ENCODE results near the gene RYR2. TPM values are rescaled to one million over a fixed set of nuclear protein-coding genes. Genes with fewer than 3 reads are reported as not detected.

The RYR2 gene
- total and polyA plus RNA-seq, 2 of the 8 experiments (the other 6 are each of a cell fraction or from before 2014, with no cell fraction given), result 1.3 to 4.4 TPM

- TF ChIP-seq CHD7 (IDR thresholded peaks at IDR 0.05; ENCODE audit: insufficient replicate concordance, low read length) (no peak), MAX (IDR thresholded peaks at IDR 0.05) (no peak), SUZ12 (IDR thresholded peaks at IDR 0.05; ENCODE audit: low read length) (no peak)
Observed at GRCh38 chr1:237237721-237238120, 195.7 kb downstream of the RYR2 start (continued).
